ENCODE results near the gene WNK3.

Gene WNK3

GRCh38 chrX:54198262-54198661 lies 159.6 kb downstream of the WNK3 start:
- no peak for TF ChIP-seq CTCF (IDR thresholded peaks at IDR 0.05; ENCODE audit: extremely low read depth, missing control alignments)
- DNase-seq (ENCODE audit: low spot score) = no peak

DNA sequence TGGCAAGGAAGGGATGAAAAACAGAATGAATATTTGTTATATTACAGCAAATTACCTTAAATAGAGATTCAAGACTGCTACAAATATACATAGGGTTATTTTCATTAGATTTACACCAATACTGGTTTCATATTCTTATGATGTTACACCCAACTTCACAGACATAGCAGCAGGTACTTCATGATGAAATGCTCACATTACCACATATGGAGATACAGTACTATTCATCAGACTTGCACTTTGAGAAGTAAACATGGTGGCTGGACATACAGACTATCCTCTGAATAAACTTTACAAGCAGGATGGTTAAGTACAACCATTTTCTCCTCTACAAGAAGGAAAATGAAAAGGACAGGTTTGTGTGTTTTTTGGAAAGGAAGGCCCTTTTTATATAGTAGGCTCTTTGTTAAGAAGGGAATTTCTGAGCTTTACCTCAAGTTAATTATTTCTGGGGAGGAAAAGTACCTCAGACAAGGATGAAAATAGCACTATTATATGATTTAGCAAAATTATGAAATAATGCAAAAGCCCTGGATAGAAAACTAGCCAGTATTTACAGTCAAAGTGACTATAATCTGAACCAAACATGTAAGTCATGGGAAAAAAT lies 162.8 kb downstream of the WNK3 start:
- no peak for TF ChIP-seq CTCF (IDR thresholded peaks at IDR 0.05; ENCODE audit: extremely low read depth, missing control alignments)
- DNase-seq (ENCODE audit: low spot score) = no peak

DNA sequence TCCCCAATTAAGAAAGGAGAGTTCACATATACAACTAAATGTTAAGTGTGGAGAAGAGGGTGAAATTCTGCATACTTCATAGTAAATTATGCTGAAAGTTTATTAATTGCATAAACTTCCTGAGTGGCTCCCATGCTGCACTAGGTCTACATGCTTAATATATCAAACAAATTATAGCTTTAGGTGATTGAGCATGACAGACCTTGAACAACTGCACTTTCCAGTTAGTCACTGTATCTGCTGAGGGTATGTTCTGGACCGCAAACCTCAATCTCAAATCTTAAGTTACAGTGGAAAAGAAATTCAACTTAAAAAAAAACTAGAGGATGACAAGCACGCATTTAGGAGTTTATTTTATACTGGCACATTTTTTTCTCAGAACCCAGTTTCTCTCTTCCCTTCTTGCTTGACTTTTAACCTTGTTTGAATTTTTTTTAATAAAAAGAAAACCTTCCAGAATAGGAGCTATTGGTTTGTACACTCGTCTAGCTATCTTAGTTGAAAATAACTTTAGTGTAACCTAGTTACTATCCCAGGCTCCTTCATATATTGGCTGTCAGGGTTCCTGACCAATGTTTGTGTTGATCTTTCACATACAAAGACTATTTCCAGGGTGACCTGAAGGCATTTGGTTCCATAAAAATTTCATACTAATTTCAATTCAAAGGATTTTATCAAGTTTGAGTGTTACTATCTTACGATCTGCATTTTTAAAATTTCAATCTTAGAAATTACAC lies 164.6 kb downstream of the WNK3 start:
- TF ChIP-seq CTCF (IDR thresholded peaks at IDR 0.05; ENCODE audit: extremely low read depth, missing control alignments) = no peak
- DNase-seq (ENCODE audit: low spot score) = no peak

- no peak for DNase-seq (ENCODE audit: low spot score)
- TF ChIP-seq CTCF (IDR thresholded peaks at IDR 0.05; ENCODE audit: extremely low read depth, missing control alignments) = no peak
These were observed 173.4 kb downstream of the WNK3 start for GRCh38 chrX:54184474-54184873.

- DNase-seq (ENCODE audit: low spot score) = peak; percentile 86
- TF ChIP-seq CTCF (IDR thresholded peaks at IDR 0.05; ENCODE audit: extremely low read depth, missing control alignments) = no peak
These were observed 174.8 kb downstream of the WNK3 start, which contains the start of gene FAM120C for GRCh38 chrX:54182864-54183613. Gene FAM120C, minus strand, starts transcription at chrX:54183254. Its CDS starts 56 bp downstream, at chrX:54183198.

GRCh38 chrX:54182194-54182863 lies 175.5 kb downstream of the WNK3 start:
- no peak for TF ChIP-seq CTCF (IDR thresholded peaks at IDR 0.05; ENCODE audit: extremely low read depth, missing control alignments)
- DNase-seq (ENCODE audit: low spot score) = peak; percentile 67
